ENCODE data around the gene AP1S2. TPM values are rescaled to one million over a fixed set of nuclear protein-coding genes. Genes with fewer than 3 reads are reported as not detected.
A peak's percentile ranks its signal among the peaks of the same experiment; 100 is the strongest.
"Not testable (repeated sequence)": the region's sequence is repeated elsewhere in the genome, so short reads cannot be mapped to it uniquely, and the experiment has no call there.

Gene AP1S2
- total RNA-seq, result 10 to 100 TPM; 26.7 to 35.8 TPM

- Mint-ChIP-seq H3K36me3 (peaks cover 8% of the 10 kb centered on the region), H3K4me3 (peak within 1 kb of the TSS; percentile 92), H3K27ac (peak within 1 kb of the TSS; percentile 94 to 96), H3K4me1 (ENCODE audit: low read depth in 2 of 2) (peaks cover 14% of the 10 kb centered on the region in 2 donors), H3K27me3 (peaks cover 0 to 2% of the 10 kb centered on the region in 2 donors), H3K9me3 (no peaks in the 10 kb centered on the region)
- peak; percentile 99 for DNase-seq (ENCODE audit: low spot score)
- ATAC-seq, result peak; percentile 99
Measured at GRCh38 chrX:15854712-15855567, at the start of gene AP1S2. TSS of gene AP1S2 (minus strand) at chrX:15854813. CDS start at chrX:15852524, 2,289 bp downstream.

GRCh38 chrX:15903186-15903681 is 48.6 kb upstream of the AP1S2 start:
- ATAC-seq, result no peak
- no peak overlapping the region for H3K4me3 Mint-ChIP-seq
- no peak for DNase-seq (ENCODE audit: low spot score)
- peaks cover 0 to 15% of the 10 kb centered on the region in 2 donors for H3K27me3 Mint-ChIP-seq
- no peaks in the 10 kb centered on the region for H3K4me1 Mint-ChIP-seq (ENCODE audit: low read depth in 2 of 2)
- no peaks in the 10 kb centered on the region for H3K9me3 Mint-ChIP-seq
- no peaks in the 10 kb centered on the region for H3K36me3 Mint-ChIP-seq
- no peak overlapping the region for H3K27ac Mint-ChIP-seq

- peaks cover 15 to 18% of the 10 kb centered on the region in 2 donors for H3K27me3 Mint-ChIP-seq
- H3K27ac Mint-ChIP-seq, result no peak overlapping the region
- DNase-seq (ENCODE audit: low spot score) (no peak), ATAC-seq (no peak)
- no peaks in the 10 kb centered on the region for H3K9me3 Mint-ChIP-seq
- peaks cover 0 to 3% of the 10 kb centered on the region in 2 donors for H3K4me1 Mint-ChIP-seq (ENCODE audit: low read depth in 2 of 2)
- no peaks in the 10 kb centered on the region for H3K36me3 Mint-ChIP-seq
- no peak overlapping the region for H3K4me3 Mint-ChIP-seq
Measured at GRCh38 chrX:15895334-15895733, 40.7 kb upstream of the AP1S2 start.

GRCh38 chrX:15894724-15895123 is 40.1 kb upstream of the AP1S2 start:
- peaks cover 15 to 18% of the 10 kb centered on the region in 2 donors for H3K27me3 Mint-ChIP-seq

GRCh38 chrX:15890463-15890862 is 35.9 kb upstream of the AP1S2 start:
- no peak overlapping the region for H3K4me3 Mint-ChIP-seq
- H3K4me1 Mint-ChIP-seq (ENCODE audit: low read depth in 2 of 2), result peaks cover 0 to 8% of the 10 kb centered on the region in 2 donors
- H3K9me3 Mint-ChIP-seq, result no peaks in the 10 kb centered on the region
- peak in 1 of 2 donors; percentile 80 for ATAC-seq
- DNase-seq (ENCODE audit: low spot score), result no peak
- H3K36me3 Mint-ChIP-seq, result no peaks in the 10 kb centered on the region
- peak overlapping the region in 1 of 2 donors; percentile 16 for H3K27ac Mint-ChIP-seq
- peaks cover 8 to 17% of the 10 kb centered on the region in 2 donors for H3K27me3 Mint-ChIP-seq

More at GRCh38 chrX:15894724-15895123, 40.1 kb upstream of the AP1S2 start:
- Mint-ChIP-seq H3K4me3 (no peak overlapping the region), H3K36me3 (no peaks in the 10 kb centered on the region), H3K4me1 (ENCODE audit: low read depth in 2 of 2) (peaks cover 0 to 3% of the 10 kb centered on the region in 2 donors), H3K9me3 (no peaks in the 10 kb centered on the region), H3K27ac (no peak overlapping the region)
- DNase-seq (ENCODE audit: low spot score), result no peak
- ATAC-seq, result no peak

- ATAC-seq, result no peak
- no peak for DNase-seq (ENCODE audit: low spot score)
- Mint-ChIP-seq H3K9me3 (no peaks in the 10 kb centered on the region), H3K36me3 (no peaks in the 10 kb centered on the region), H3K4me3 (no peak overlapping the region), H3K4me1 (ENCODE audit: low read depth in 2 of 2) (peaks cover 5 to 15% of the 10 kb centered on the region in 2 donors), H3K27ac (no peak overlapping the region), H3K27me3 (peaks cover 0 to 13% of the 10 kb centered on the region in 2 donors)
Measured at GRCh38 chrX:15888062-15888461, 33.4 kb upstream of the AP1S2 start.

DNA sequence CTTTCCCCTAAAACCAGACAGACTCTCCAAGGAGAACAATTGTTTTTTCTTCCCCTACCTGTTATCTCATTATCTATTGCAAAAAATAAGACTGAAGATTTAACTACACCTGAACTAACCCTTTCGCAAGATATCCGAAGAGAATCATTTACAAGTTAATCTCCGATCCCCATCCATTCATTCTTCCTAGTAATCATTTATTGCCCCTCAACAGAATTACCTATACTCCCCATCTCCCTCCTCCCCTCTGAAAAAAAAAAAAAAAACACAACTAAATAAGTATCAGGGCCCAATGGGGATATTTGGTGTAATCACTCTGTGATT is 28.9 kb upstream of the AP1S2 start:
- Mint-ChIP-seq H3K27me3 (peaks cover 0 to 16% of the 10 kb centered on the region in 2 donors), H3K27ac (peak overlapping the region; percentile 22 to 68), H3K9me3 (peaks cover 10% of the 10 kb centered on the region), H3K36me3 (no peaks in the 10 kb centered on the region), H3K4me3 (peak overlapping the region; percentile 79), H3K4me1 (ENCODE audit: low read depth in 2 of 2) (peaks cover 10 to 19% of the 10 kb centered on the region in 2 donors)
- DNase-seq (ENCODE audit: low spot score) (no peak), ATAC-seq (no peak)

DNA sequence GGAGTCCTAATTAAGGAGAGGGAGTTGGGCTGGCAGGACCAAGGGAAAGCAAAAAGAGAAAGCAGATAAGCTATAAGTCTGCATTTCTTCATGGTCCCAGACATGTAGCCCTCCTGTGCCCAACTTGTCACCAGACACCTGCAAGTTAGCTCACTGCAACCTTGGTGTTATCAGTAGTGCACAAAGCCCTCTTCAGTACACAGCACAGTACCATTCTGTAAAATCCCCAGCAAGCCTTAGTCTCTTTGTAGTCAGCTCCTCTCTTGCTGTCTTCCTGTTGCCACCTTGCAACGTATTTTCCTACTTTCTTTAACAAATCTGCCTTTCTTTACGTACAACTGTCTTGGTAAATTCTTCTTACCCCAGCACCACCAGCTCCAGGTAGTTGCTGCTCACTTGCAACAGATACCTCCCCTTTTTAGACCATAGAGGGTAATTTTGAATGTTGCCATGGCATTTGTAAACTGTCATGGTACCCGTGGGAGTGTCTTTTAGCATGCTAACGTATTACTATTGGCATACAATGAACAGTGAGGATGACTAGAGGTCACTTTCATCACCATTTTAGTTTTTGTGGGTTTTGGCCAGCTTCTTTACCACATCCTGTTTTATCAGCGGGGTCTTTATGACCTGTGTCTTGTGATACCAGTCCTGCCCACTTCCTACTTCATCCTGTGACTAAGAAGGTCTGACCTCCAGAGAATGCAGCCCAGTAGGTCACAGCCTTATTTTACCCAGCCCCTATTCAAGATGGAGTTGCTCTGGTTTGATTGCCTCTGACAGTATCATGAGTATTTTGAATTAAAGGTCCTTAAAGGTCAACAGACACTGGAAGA is 28.3 kb upstream of the AP1S2 start:
- DNase-seq (ENCODE audit: low spot score) (peak; percentile 64), ATAC-seq (peak; percentile 90 to 91)
- peak overlapping the region; percentile 79 for H3K4me3 Mint-ChIP-seq

DNA sequence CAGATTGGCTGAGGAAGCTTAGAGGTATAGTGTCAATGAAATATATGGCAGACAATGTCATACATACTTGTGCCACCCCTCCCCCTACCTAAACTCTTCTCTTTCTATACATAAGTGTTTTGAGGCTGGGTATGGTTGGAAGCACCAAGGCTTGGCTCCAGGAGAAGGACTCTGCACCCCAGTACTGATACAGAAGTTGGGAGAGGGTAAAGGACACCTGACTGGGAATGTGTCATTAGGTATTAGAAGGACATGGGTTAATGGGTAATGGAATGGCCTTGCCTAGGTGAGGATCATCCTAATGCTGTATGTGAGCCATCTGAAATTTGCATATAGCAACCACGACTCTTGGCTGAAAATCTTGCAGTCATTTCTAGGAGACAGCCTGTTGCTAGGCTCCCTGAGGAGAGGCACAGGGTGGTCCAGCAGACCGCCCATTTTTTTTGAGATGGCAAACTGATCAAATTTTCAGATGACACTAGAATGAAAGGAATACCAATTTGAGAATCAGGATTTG is 26.8 kb upstream of the AP1S2 start:
- H3K4me3 Mint-ChIP-seq, result no peak overlapping the region
- H3K27me3 Mint-ChIP-seq, result peaks cover 0 to 18% of the 10 kb centered on the region in 2 donors
- DNase-seq (ENCODE audit: low spot score), result no peak
- H3K9me3 Mint-ChIP-seq, result peaks cover 10% of the 10 kb centered on the region
- H3K4me1 Mint-ChIP-seq (ENCODE audit: low read depth in 2 of 2), result peaks cover 10 to 19% of the 10 kb centered on the region in 2 donors
- no peak for ATAC-seq
- H3K27ac Mint-ChIP-seq, result no peak overlapping the region
- H3K36me3 Mint-ChIP-seq, result no peaks in the 10 kb centered on the region

More for the DNA sequence above, 28.3 kb upstream of the AP1S2 start:
- H3K36me3 Mint-ChIP-seq, result no peaks in the 10 kb centered on the region
- H3K4me1 Mint-ChIP-seq (ENCODE audit: low read depth in 2 of 2), result peaks cover 10 to 19% of the 10 kb centered on the region in 2 donors
- H3K27ac Mint-ChIP-seq, result peak overlapping the region; percentile 22 to 68
- peaks cover 10% of the 10 kb centered on the region for H3K9me3 Mint-ChIP-seq
- peaks cover 0 to 16% of the 10 kb centered on the region in 2 donors for H3K27me3 Mint-ChIP-seq

DNA sequence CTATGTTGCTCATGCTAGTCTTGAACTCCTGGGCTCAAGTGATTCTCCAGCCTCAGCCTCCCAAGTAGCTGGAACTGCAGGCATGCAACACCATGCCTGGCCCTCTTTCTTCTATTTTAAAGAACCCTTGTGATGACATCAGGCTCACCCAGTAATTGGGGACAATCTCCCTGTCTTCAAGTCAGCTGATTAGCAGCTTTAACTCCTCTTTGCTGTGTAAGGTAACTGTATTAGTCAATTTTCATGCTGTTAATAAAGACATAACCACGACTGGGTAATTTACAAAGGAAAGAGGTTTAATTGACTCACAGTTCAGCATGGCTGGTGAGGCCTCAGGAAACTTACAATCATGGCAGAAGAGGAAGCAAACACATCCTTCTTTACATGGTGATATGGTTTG is 23.3 kb upstream of the AP1S2 start:
- not testable (repeated sequence) for H3K4me3 Mint-ChIP-seq; H3K36me3 Mint-ChIP-seq; H3K4me1 Mint-ChIP-seq (ENCODE audit: low read depth in 2 of 2); ATAC-seq; H3K27ac Mint-ChIP-seq; DNase-seq (ENCODE audit: low spot score); H3K9me3 Mint-ChIP-seq
- peaks cover 0 to 18% of the 10 kb centered on the region in 2 donors for H3K27me3 Mint-ChIP-seq

GRCh38 chrX:15877380-15877779 is 22.8 kb upstream of the AP1S2 start:
- H3K9me3 Mint-ChIP-seq, result peaks cover 10% of the 10 kb centered on the region
- peaks cover 0 to 5% of the 10 kb centered on the region in 2 donors for H3K4me1 Mint-ChIP-seq (ENCODE audit: low read depth in 2 of 2)
- DNase-seq (ENCODE audit: low spot score), result no peak
- no peaks in the 10 kb centered on the region for H3K36me3 Mint-ChIP-seq
- H3K4me3 Mint-ChIP-seq, result no peak overlapping the region
- no peak for ATAC-seq
- peaks cover 0 to 18% of the 10 kb centered on the region in 2 donors for H3K27me3 Mint-ChIP-seq
- H3K27ac Mint-ChIP-seq, result no peak overlapping the region

DNA sequence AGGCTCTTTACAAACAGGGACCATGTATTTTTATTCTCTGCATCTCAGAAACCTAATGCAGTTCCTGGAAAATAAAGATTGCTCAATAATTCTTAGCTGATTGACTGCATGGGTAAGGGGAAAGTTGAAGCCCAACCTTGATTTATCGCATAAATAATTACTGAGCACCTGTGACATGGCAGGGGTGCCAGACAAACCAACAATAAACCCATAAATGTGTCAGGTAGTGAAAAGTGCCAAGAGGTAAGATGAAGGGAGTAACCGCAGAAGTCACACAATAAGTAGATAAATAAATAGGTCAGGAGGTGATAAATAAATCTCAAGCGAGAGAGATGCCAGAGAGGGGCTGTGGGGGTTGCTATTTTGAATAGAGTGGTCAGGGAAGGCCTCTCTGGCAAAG is 20.1 kb upstream of the AP1S2 start:
- Mint-ChIP-seq H3K36me3 (no peaks in the 10 kb centered on the region), H3K4me1 (ENCODE audit: low read depth in 2 of 2) (peaks cover 0 to 5% of the 10 kb centered on the region in 2 donors), H3K27me3 (peaks cover 0 to 17% of the 10 kb centered on the region in 2 donors), H3K9me3 (peaks cover 3% of the 10 kb centered on the region), H3K4me3 (no peak overlapping the region), H3K27ac (no peak overlapping the region)
- DNase-seq (ENCODE audit: low spot score) (no peak), ATAC-seq (no peak)

DNA sequence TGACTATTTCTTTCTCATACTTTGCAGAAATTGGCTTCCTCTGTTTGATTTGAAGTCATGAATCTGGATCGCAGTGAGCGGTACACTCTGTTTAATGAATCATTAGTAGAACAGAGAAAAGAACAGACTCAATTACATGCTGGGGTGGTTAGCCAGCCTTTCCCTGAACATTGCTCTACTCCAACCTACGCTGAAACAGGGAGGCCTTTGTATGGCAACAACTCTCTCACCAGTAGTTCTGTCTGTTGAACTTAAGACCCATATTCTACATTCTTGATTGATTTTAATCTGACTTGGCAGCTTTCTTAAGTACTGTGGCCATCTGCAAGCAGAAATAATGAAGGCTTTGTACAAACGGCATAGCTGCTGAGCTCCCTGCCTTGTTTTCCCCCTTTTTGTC is 19.0 kb upstream of the AP1S2 start:
- H3K4me3 Mint-ChIP-seq, result no peak overlapping the region
- no peak for ATAC-seq
- H3K9me3 Mint-ChIP-seq, result no peaks in the 10 kb centered on the region
- DNase-seq (ENCODE audit: low spot score), result no peak
- H3K4me1 Mint-ChIP-seq (ENCODE audit: low read depth in 2 of 2), result peaks cover 0 to 2% of the 10 kb centered on the region in 2 donors
- H3K27me3 Mint-ChIP-seq, result peaks cover 0 to 17% of the 10 kb centered on the region in 2 donors
- no peaks in the 10 kb centered on the region for H3K36me3 Mint-ChIP-seq
- H3K27ac Mint-ChIP-seq, result no peak overlapping the region
